ENCODE results near the gene XBP1.

Gene XBP1

DNA sequence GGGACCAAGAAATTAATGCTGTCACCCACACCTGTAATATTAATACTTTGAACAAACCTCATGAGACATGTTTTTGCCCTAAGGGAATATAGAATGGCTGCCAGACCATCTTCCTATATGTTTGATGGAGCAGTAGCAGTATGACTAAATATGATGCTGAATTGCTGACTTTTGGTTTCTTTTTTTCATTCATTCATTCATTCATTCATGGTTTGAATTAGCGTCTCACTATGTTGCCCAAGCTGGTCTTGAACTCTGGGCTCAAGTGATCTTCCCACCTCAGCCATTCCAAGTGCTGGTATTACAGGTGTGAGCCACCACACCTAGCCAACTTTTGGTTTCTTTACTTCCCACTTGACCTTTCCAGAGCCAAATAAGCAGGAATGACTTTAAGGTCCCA lies 20.1 kb downstream of the XBP1 start:
- in situ Hi-C loops (cut with MboI; ENCODE audit: low sequenced_read_pairs, unreplicated experiment), result no loop called here

DNA sequence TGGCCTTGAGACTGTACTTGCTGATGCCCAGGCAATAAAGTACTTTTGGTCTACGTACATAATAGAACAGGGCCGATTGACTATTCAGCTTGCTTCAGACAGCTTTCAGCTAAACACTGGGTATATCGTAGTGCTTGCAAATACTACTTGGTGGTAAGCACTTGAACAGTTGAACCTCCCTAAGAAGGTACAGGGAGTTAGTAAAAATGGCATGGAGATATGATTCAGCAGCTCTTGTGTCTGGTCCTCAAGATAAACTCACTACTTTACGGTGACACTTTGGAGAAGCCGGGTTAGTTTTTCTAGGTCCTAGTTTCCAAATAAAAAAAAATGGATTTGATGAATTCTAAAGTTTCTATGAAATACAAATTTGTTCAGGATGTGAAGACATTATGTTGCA lies 20.5 kb downstream of the XBP1 start:
- TF ChIP-seq, protein P1, sequence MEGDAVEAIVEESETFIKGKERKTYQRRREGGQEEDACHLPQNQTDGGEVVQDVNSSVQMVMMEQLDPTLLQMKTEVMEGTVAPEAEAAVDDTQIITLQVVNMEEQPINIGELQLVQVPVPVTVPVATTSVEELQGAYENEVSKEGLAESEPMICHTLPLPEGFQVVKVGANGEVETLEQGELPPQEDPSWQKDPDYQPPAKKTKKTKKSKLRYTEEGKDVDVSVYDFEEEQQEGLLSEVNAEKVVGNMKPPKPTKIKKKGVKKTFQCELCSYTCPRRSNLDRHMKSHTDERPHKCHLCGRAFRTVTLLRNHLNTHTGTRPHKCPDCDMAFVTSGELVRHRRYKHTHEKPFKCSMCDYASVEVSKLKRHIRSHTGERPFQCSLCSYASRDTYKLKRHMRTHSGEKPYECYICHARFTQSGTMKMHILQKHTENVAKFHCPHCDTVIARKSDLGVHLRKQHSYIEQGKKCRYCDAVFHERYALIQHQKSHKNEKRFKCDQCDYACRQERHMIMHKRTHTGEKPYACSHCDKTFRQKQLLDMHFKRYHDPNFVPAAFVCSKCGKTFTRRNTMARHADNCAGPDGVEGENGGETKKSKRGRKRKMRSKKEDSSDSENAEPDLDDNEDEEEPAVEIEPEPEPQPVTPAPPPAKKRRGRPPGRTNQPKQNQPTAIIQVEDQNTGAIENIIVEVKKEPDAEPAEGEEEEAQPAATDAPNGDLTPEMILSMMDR (IDR thresholded peaks at IDR 0.05; ENCODE audit: borderline replicate concordance, control extremely low read depth, extremely low read depth, insufficient read depth, missing control alignments), result no peak
- no peak for DNase-seq (ENCODE audit: low spot score)
- in situ Hi-C loops (cut with MboI; ENCODE audit: low sequenced_read_pairs, unreplicated experiment), result no loop called here

More for the DNA sequence above, 20.1 kb downstream of the XBP1 start:
- TF ChIP-seq, protein P1 (IDR thresholded peaks at IDR 0.05; ENCODE audit: borderline replicate concordance, control extremely low read depth, extremely low read depth, insufficient read depth, missing control alignments), result no peak
- no peak for DNase-seq (ENCODE audit: low spot score)

DNA sequence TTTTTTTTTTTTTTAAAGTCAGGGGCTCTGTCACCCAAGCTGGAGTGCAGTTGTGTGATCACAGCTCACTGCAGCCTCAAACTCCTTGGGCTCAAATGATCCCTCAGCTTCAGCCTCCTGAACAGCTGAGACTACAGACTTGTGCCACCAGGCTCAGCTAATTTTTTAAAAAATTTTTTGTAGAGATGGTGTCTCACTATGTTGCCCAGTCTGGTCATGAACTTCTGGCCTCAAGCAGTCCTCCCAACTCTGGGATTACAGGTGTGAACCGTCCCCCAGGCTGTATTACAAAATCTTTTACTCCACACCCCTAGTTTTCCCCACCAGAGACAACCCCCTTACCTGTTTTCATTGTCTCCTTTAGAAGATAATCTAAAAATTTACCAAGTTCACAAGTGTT lies 26.0 kb downstream of the XBP1 start:
- TF ChIP-seq, protein P1 (IDR thresholded peaks at IDR 0.05; ENCODE audit: borderline replicate concordance, control extremely low read depth, extremely low read depth, insufficient read depth, missing control alignments), result no peak
- in situ Hi-C loops (cut with MboI; ENCODE audit: low sequenced_read_pairs, unreplicated experiment), result no loop called here
- DNase-seq (ENCODE audit: low spot score), result no peak

DNA sequence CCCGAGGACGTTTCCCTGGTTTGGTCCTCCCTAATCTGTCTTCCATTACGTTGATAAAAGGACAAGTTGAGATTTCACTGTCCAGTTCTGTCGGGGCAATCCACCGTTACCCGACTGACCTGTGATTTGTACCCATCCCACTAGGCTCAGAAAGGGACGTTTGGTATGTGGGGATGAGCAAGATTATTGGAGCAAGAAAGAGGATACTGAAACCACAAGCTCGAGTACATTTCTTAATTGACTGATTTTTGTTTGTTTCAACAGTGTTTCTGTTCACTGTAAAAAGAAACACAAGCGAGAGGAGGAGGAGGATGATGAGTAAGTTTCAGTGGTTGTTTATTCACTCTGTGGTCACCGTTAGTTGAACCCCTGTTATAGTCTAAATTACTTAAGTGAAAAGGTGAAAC lies 26.9 kb downstream of the XBP1 start:
- TF ChIP-seq, protein P1 (IDR thresholded peaks at IDR 0.05; ENCODE audit: borderline replicate concordance, control extremely low read depth, extremely low read depth, insufficient read depth, missing control alignments), result no peak
- peak; percentile 61 for DNase-seq (ENCODE audit: low spot score)
- in situ Hi-C loops (cut with MboI; ENCODE audit: low sequenced_read_pairs, unreplicated experiment), result no loop called here

DNA sequence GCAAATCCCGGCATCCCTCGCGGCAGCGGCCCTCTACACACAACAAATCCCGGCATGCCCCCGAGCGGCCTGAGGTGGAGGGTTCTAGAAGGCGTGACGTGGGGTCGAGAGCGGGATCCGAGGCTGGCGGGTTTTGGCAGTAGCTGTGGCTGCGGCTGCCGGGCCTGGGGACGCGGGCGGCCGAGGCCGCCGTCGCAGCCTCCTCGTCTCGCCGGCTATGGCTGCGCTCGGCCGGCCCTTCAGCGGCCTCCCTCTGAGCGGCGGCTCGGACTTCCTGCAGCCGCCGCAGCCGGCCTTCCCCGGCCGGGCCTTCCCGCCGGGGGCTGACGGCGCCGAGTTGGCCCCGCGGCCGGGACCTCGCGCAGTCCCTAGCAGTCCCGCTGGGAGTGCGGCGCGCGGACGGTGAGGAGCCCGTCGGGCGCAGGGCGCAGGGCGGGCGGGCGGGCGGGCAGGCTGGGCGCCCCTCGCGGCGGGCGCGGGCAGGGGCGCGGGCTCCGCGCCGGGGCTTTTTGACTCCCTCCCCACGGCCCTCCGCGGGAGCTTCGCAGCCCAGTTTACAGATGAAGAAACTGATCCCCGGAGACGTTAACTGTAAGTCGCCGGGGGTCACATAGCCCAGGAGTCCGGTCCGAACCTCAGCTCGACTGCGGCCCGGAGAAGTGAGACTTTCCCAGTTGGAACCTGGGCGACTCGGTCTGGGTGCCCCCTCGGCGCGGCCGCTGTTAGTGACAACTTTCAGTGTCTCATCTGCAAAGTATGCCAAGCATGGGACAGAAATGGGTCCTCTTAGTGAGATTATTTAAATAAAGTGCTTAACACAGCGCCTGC lies 27.5 kb downstream of the XBP1 start, which contains the start of gene CCDC117:
Gene CCDC117, plus strand, starts transcription at position 63 of the 828 bp plus-strand sequence. Its CDS starts 155 bp downstream, at position 218.
- in situ Hi-C loops (cut with MboI; ENCODE audit: low sequenced_read_pairs, unreplicated experiment), result no loop called here
- TF ChIP-seq, protein P1 (IDR thresholded peaks at IDR 0.05; ENCODE audit: borderline replicate concordance, control extremely low read depth, extremely low read depth, insufficient read depth, missing control alignments), result no peak

DNA sequence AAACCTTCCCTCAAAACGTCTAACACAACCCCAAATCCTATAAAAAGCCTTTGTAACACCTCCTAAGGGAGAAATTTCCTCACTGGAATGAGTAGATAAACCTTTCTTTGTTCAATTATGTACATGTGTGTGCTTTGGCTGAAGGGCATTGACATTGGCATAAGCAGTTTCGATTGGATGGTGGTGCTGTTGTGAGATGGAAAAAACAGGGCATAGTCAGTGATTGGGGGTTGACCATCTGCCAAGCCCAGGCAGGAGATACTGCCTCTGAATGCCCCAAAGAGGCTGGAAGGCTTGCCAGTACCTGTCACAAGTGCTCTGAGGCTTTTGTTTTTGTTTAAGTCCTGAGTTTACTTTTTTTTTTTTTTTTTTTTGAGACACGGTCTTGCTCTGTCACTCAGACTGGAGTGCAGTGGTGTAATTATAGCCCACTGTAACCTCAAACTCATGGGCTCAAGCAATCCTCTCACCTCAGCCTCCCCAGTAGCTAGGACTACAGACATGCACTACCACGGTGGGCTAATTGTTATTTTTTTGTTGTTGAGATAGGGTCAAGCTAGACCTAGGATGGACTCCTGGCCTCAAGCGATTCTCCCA lies 29.1 kb downstream of the XBP1 start:
- TF ChIP-seq, protein P1 (IDR thresholded peaks at IDR 0.05; ENCODE audit: borderline replicate concordance, control extremely low read depth, extremely low read depth, insufficient read depth, missing control alignments), result no peak
- no peak for DNase-seq (ENCODE audit: low spot score)
- in situ Hi-C loops (cut with MboI; ENCODE audit: low sequenced_read_pairs, unreplicated experiment), result no loop called here

More for the DNA sequence above, 27.5 kb downstream of the XBP1 start, which contains the start of gene CCDC117:
- DNase-seq (ENCODE audit: low spot score), result peak; percentile 95
